A673 (cell line): ENCODE results near the gene APOF.

ENCODE experiments used
- EZH2 ChIP-seq: fragments of 200-600 bp; sonication (generic); IDR thresholded peaks from 2 replicates; pipeline ENCODE4 v1.6.1; 2017; ENCODE audit warnings: borderline replicate concordance, low read depth, mild to moderate bottlenecking, mixed read lengths, antibody characterized with exemption, low read length; ENCODE audit not compliant: poor library complexity, severe bottlenecking
- TF ChIP-seq, protein P1 (sequence below): fragments of 300-800, 200-600 bp; sonication (generic); conservative IDR thresholded peaks from 2 replicates; pipeline ENCODE4 v1.5.1; 2017; ENCODE audit warnings: low read depth, mild to moderate bottlenecking, antibody characterized with exemption, low read length, moderate library complexity, mixed read lengths

DNA sequence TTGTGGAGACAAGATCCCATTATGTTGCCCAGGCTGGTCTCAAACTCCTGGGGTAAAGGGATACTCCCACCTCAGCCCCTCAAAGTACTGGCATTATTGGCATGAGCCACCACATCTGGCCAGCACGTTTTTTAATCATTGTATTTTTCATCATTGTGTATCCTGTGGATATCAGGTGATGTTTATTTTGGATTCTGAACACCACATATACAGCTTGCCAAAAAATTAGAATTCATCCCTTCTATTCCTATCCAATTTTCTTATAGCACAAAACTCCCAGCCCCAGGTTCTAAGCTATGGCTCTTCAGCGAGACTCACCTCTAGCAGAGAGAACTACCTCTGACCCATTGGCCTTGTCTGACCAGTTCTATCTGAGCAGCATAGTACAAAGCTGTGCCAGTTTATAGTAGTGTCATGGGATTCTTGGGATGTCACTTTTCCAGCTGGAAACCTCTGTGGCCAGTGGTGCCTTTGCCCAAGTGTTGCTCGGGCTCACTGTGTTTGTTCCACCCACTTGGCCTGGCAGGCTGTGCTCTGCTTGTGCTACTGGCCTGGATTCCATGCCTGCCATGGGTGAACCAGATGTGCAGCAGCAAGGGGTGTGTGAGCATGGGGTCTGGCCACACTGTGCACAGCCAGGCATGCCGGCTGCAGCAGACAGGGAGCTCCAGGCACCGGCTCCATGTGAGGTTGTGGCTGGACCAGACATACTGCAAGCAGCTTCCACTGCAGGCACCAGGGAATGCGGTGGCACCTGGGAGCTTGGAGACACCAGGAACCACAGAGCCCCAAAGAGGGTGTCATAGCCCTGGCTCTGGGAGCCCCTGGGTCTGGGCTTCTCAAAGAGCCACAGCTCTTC lies 49.4 kb upstream of the APOF start:
- TF ChIP-seq, protein P1, sequence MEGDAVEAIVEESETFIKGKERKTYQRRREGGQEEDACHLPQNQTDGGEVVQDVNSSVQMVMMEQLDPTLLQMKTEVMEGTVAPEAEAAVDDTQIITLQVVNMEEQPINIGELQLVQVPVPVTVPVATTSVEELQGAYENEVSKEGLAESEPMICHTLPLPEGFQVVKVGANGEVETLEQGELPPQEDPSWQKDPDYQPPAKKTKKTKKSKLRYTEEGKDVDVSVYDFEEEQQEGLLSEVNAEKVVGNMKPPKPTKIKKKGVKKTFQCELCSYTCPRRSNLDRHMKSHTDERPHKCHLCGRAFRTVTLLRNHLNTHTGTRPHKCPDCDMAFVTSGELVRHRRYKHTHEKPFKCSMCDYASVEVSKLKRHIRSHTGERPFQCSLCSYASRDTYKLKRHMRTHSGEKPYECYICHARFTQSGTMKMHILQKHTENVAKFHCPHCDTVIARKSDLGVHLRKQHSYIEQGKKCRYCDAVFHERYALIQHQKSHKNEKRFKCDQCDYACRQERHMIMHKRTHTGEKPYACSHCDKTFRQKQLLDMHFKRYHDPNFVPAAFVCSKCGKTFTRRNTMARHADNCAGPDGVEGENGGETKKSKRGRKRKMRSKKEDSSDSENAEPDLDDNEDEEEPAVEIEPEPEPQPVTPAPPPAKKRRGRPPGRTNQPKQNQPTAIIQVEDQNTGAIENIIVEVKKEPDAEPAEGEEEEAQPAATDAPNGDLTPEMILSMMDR, result no peak
- no peak for TF ChIP-seq EZH2
